Measurements from ENCODE around the gene NINL.
"Not testable (repeated sequence)": the region's sequence is repeated elsewhere in the genome, so short reads cannot be mapped to it uniquely, and the experiment has no call there.

The NINL gene

DNA sequence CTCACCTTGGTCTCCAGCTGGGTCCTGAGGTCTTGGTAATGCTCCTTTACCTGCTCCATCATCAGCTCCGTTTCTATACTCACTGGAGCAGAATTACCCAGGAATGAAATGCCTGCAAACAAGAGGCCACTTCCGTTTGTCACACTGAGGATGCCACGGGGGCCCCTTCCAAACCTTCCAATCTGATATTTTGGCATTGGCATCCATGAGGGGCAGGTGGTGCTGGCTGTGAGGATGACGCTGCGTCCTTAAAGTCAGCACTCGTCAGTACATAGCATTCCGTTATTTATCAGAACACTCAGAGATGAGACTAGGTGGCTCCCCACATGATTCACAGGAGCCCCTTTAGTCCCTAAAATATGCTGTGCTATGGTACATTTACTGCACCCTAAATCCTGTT, 105.2 kb downstream of the NINL start:
- no peak for DNase-seq (ENCODE audit: low read depth, low spot score)
- in situ Hi-C loops (cut with HindIII; ENCODE audit: low sequenced_read_pairs), result no loop called here
- no peak overlapping the region for H3K4me3 ChIP-seq (ENCODE audit: low read depth, low read length)
- TF ChIP-seq, protein P1, sequence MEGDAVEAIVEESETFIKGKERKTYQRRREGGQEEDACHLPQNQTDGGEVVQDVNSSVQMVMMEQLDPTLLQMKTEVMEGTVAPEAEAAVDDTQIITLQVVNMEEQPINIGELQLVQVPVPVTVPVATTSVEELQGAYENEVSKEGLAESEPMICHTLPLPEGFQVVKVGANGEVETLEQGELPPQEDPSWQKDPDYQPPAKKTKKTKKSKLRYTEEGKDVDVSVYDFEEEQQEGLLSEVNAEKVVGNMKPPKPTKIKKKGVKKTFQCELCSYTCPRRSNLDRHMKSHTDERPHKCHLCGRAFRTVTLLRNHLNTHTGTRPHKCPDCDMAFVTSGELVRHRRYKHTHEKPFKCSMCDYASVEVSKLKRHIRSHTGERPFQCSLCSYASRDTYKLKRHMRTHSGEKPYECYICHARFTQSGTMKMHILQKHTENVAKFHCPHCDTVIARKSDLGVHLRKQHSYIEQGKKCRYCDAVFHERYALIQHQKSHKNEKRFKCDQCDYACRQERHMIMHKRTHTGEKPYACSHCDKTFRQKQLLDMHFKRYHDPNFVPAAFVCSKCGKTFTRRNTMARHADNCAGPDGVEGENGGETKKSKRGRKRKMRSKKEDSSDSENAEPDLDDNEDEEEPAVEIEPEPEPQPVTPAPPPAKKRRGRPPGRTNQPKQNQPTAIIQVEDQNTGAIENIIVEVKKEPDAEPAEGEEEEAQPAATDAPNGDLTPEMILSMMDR (IDR thresholded peaks at IDR 0.05; ENCODE audit: low read depth, low read length), result no peak

- TF ChIP-seq, protein P1 (IDR thresholded peaks at IDR 0.05; ENCODE audit: low read depth, low read length), result no peak
- H3K4me3 ChIP-seq (ENCODE audit: low read depth, low read length), result no peak overlapping the region
- no peak for DNase-seq (ENCODE audit: low read depth, low spot score)
- in situ Hi-C loops (cut with HindIII; ENCODE audit: low sequenced_read_pairs), result no loop called here
Observed at GRCh38 chr20:25479638-25480037, 105.7 kb downstream of the NINL start.

DNA sequence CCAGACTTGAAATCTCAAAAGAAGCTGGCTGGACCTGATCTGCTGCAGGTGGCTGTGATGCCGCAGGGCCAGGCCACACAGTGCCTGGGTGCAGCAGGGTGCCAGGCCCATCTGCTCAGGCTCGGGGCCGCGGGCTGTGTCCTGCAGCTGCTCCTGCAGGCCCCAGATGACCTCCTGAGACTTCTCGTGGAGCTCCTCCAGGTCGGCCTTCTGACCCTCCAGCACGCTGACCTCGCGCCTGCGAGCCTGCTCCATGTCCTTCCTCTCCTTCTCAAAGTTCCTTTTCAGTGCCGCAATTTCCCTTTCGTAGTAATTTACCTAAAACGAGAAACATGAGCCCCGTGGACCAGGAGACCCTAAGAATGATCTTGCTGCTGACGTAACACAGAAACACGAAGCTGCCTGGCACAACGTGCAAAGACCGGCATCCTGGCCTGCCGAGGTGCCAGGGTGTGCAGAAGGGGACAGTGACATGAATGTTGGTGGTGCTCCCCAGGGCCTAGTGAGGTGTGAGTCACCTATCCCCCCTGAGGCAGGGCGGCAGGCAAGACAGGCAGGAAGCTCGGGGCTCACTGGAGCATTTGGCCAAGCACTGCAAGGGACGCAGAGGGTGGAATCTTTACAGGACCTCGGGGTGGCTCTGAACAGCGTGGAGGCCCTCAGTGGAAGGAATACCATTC, 106.3 kb downstream of the NINL start:
- in situ Hi-C loops (cut with HindIII; ENCODE audit: low sequenced_read_pairs), result no loop called here
- H3K4me3 ChIP-seq (ENCODE audit: low read depth, low read length), result no peak overlapping the region
- DNase-seq (ENCODE audit: low read depth, low spot score), result no peak
- TF ChIP-seq, protein P1 (IDR thresholded peaks at IDR 0.05; ENCODE audit: low read depth, low read length), result no peak

GRCh38 chr20:25477014-25477882, 108.1 kb downstream of the NINL start:
- H3K4me3 ChIP-seq (ENCODE audit: low read depth, low read length), result no peak overlapping the region
- no peak for DNase-seq (ENCODE audit: low read depth, low spot score)
- in situ Hi-C loops (cut with HindIII; ENCODE audit: low sequenced_read_pairs), result no loop called here
- TF ChIP-seq, protein P1 (IDR thresholded peaks at IDR 0.05; ENCODE audit: low read depth, low read length), result no peak

DNA sequence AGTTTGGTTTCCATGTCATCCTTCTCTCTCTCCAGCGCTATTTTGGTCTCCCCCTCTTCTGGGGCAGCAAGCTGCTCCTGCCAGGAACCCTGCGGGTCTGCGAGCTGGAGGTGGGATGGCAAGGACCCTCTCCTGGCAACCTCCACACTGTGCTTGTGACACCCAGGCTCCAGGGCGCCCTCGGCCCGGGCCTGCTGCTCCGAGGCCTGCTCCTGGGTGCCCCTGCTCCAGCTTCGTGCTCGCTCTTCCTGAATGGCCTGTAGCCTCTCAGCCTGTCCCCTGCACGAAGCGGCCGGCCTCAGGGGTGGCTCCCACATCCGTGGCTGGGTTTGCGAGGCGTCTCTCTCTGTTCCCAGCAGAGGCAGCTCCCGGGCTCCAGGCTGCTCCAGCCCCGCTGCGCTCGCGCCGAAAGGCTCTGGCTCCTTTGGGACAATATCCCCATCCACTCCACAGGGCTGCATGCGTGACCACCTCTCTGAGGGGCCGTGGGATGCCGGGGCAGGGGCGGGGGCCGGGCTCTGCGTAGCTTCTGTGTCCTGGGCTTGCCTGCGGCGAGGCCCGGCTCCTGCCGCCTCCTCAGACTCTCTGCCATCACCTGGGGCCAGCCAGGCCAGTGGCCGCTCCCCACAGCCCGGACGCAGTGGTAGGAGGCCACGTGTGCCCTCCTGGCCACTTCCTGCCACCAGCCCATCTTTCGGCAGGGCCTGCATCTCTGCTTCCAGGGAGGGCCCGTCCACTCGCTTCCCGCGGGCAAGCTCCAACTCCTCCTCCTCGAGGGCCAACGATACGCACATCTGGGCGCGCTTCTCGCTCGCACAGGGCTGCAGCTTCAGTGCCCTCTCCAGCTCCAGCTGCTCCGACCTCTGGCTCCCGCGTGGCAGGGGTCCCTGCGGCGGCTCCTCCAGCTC, 109.0 kb downstream of the NINL start:
- TF ChIP-seq, protein P1 (IDR thresholded peaks at IDR 0.05; ENCODE audit: low read depth, low read length), result no peak
- no peak for DNase-seq (ENCODE audit: low read depth, low spot score)
- H3K4me3 ChIP-seq (ENCODE audit: low read depth, low read length), result no peak overlapping the region
- in situ Hi-C loops (cut with HindIII; ENCODE audit: low sequenced_read_pairs), result no loop called here

DNA sequence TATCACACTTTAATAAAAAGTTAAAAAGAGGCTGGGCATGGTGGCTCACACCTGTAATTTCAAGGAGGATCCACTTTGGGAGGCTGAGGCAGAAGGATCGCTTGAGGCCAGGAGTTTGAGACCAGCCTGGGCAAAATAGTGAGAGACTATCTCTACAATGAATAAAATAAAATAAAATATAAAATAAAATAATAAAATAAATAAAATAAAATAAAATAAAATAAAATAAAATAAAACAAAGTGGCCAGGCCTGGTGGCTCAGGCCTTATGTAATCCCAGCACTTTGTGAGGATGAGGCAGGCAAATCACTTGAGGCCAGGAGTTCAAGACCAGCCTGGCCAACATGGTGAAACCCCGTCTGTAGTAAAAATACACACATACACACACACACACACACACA, 112.0 kb downstream of the NINL start:
- in situ Hi-C loops (cut with HindIII; ENCODE audit: low sequenced_read_pairs); H3K4me3 ChIP-seq (ENCODE audit: low read depth, low read length); DNase-seq (ENCODE audit: low read depth, low spot score): not testable (repeated sequence)
